ENCODE results near the gene SMPX. TPM values are rescaled to one million over a fixed set of nuclear protein-coding genes. Genes with fewer than 3 reads are reported as not detected.

SMPX gene
- total and polyA plus RNA-seq, 2 experiments from 2014 or later: not detected

DNA sequence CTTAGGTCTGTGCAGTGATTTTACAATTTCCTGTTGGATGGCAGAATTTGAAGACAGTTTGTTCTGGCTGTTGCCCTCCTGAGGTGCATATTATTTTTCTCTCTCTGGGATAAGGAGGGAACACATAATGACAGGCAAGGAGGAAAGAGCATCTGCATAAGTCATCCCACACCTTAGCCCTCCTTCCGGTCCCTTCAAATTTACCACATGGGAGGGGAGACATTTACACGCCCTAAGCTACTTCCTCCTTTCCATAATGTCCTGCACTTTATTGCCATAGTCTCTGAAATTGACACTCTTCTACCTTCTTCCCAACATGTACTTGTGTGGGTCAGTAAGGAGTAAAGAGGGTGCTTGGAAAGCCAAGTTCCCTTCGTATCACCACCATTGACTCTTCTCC, 13.9 kb downstream of the SMPX start (continued):
- TF ChIP-seq, protein P1, sequence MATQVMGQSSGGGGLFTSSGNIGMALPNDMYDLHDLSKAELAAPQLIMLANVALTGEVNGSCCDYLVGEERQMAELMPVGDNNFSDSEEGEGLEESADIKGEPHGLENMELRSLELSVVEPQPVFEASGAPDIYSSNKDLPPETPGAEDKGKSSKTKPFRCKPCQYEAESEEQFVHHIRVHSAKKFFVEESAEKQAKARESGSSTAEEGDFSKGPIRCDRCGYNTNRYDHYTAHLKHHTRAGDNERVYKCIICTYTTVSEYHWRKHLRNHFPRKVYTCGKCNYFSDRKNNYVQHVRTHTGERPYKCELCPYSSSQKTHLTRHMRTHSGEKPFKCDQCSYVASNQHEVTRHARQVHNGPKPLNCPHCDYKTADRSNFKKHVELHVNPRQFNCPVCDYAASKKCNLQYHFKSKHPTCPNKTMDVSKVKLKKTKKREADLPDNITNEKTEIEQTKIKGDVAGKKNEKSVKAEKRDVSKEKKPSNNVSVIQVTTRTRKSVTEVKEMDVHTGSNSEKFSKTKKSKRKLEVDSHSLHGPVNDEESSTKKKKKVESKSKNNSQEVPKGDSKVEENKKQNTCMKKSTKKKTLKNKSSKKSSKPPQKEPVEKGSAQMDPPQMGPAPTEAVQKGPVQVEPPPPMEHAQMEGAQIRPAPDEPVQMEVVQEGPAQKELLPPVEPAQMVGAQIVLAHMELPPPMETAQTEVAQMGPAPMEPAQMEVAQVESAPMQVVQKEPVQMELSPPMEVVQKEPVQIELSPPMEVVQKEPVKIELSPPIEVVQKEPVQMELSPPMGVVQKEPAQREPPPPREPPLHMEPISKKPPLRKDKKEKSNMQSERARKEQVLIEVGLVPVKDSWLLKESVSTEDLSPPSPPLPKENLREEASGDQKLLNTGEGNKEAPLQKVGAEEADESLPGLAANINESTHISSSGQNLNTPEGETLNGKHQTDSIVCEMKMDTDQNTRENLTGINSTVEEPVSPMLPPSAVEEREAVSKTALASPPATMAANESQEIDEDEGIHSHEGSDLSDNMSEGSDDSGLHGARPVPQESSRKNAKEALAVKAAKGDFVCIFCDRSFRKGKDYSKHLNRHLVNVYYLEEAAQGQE (IDR thresholded peaks at IDR 0.05; ENCODE audit: unreplicated experiment): no peak

DNA sequence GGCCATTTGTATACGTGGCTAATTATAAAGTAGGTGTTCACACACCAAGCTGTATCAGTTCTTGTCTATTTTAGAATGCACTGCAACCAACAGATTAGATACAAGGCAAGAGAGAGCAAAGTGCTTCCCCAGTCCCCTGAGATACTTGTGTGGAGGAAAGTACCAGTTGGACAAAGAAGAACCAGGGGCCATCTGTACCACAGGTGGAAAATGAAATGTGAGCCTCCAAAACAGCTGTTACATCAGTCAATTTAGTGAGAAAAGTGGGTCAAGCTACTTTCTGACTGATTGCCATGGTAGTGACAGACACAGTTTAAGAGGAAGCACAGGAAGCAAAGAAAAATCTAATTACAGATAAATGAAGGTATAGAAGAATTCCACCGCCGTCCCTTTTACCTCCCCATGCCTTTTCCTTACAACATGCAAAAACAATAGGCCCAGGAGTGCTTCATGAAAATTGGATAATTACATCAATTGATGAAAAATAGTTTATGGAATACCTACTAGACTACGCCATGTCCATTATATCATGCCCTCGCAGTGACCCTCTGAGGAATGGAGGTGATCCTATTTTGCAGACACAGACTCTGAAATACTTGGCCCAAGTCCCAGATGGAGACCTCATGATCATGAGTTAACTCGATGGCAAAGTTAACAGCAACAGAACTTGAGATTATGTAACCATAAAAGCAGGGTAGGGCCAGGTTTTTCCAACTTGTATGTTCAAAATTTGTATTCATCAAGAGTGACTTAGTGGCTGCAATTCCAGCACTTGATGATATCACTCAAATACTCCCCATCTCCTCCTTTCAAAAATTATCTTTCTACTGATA, 15.8 kb downstream of the SMPX start:
- Histone ChIP-seq H2AFZ (no peak overlapping the region), H3K9me2 (ENCODE audit: insufficient read depth) (no peaks in the 10 kb centered on the region), H3K27ac (ENCODE audit: low read depth) (no peak overlapping the region), H3K4me1 (ENCODE audit: insufficient read depth) (peaks cover 13% of the 10 kb centered on the region), H4K20me1 (replicated peaks; ENCODE audit: insufficient read depth) (no peaks in the 10 kb centered on the region), H3K4me2 (no peak overlapping the region), H3K79me2 (replicated peaks; ENCODE audit: insufficient read depth) (no peaks in the 10 kb centered on the region), H3K27me3 (ENCODE audit: insufficient read depth) (no peaks in the 10 kb centered on the region), H3K36me3 (ENCODE audit: insufficient read depth) (no peaks in the 10 kb centered on the region), H3F3A (replicated peaks; ENCODE audit: low read depth) (no peaks in the 10 kb centered on the region), H3K4me3 (no peak overlapping the region)
- ATAC-seq (no peak), DNase-seq (ENCODE audit: low spot score) (no peak)
- TF ChIP-seq, protein P1 (IDR thresholded peaks at IDR 0.05; ENCODE audit: unreplicated experiment): no peak
- no peak for TF ChIP-seq ZNF331 (CRISPR knock-in tag; IDR thresholded peaks at IDR 0.05; ENCODE audit: low read depth)
- no peak for TF ChIP-seq NANOG (IDR thresholded peaks at IDR 0.05; ENCODE audit: borderline replicate concordance)
- TF ChIP-seq, protein P2, sequence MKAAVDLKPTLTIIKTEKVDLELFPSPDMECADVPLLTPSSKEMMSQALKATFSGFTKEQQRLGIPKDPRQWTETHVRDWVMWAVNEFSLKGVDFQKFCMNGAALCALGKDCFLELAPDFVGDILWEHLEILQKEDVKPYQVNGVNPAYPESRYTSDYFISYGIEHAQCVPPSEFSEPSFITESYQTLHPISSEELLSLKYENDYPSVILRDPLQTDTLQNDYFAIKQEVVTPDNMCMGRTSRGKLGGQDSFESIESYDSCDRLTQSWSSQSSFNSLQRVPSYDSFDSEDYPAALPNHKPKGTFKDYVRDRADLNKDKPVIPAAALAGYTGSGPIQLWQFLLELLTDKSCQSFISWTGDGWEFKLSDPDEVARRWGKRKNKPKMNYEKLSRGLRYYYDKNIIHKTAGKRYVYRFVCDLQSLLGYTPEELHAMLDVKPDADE (IDR thresholded peaks at IDR 0.05): no peak
- TF ChIP-seq CREB1 (CRISPR knock-in tag; IDR thresholded peaks at IDR 0.05; ENCODE audit: low read depth): no peak
- H3K27ac Mint-ChIP-seq: no peak overlapping the region
- no peak overlapping the region for H3K4me3 Mint-ChIP-seq
- no peaks in the 10 kb centered on the region for H3K9me3 Mint-ChIP-seq
- peaks cover 1% of the 10 kb centered on the region for H3K27me3 Mint-ChIP-seq (ENCODE audit: insufficient read depth, low read depth, poor library complexity)
- no peaks in the 10 kb centered on the region for H3K36me3 Mint-ChIP-seq (ENCODE audit: low read depth)
- H3K4me1 Mint-ChIP-seq: peaks cover 29% of the 10 kb centered on the region
